HuH-7.5 (cell line): ENCODE data around the gene FXYD3.

ENCODE experiments used
- DNase-seq: peaks from one replicate; pipeline ENCODE4 v3.0.0; 2011; ENCODE audit warnings: low spot score

Gene FXYD3

DNA sequence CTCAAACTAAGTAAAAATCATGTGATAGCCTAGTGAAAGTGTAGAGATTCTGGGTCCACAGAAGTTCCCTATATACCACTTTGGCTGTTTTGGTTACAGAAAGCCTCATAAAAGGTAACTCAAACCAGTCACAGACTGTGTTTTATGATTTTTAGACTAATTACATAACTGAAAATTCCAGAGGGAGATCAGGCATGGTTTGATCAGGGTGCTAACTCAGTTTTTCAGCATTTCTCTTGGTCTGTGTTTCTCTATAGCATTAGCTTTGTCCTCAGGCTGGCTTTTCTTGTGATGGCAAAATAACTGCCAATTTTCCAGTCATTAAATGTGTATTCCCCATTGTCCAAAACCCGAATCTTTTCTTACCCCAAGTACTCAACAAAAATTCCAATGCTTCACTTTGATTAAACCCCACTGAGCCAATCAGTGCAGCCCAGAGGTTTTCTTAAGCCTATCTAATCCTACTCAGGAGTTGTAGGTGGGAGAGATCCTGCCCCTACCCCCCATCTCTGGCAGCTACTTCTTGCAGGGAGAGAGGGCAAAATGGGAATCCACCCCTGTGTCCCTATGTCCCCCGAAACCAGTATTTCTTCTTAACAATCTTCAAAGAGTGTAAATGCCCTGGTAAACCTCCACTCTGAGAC is 8.6 kb upstream of the FXYD3 start:
- no peak for DNase-seq

DNA sequence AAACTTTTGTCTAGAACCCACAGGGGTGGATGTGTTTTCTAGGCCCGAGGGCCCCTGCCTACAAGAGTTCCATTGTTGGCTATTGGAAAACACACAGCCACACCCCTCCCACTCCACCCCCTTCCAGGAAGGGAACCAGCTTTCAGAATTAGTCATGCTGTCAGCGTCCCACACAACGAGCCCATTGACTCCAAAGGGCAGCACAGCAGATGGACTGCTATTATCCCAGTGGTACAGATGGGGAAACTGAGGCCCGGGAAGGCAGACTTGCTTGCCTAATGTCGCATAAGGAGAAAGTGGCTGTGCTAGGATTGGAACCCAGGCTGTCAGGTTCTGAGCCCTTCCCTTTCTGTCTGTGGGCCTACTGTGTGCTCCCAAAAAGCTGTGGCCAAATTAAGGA is 8.1 kb upstream of the FXYD3 start:
- DNase-seq: no peak

- no peak for DNase-seq
These were observed 6.9 kb upstream of the FXYD3 start for GRCh38 chr19:35108730-35109129.

- no peak for DNase-seq
These were observed 6.1 kb upstream of the FXYD3 start for GRCh38 chr19:35109395-35110112.

DNA sequence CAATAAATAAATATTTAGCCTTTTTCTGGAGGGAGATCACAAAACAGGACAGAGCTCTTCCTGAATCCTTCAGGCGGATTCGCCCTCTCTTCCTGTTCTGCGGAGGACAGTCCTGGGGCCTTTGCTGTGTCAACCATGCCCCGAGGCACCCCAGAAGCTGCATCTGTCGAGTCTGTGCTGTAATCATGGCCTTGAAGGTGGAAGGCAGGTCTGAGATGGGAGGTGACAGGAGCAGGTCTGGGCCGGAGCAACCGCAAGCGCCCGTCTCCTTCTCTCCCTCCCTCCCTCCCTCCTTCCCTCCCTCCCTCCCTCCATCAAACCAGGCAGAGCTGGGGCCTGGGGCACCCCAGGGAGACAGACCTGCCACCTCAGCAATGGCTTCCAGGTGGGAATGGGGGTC is 4.6 kb upstream of the FXYD3 start:
- no peak for DNase-seq

DNA sequence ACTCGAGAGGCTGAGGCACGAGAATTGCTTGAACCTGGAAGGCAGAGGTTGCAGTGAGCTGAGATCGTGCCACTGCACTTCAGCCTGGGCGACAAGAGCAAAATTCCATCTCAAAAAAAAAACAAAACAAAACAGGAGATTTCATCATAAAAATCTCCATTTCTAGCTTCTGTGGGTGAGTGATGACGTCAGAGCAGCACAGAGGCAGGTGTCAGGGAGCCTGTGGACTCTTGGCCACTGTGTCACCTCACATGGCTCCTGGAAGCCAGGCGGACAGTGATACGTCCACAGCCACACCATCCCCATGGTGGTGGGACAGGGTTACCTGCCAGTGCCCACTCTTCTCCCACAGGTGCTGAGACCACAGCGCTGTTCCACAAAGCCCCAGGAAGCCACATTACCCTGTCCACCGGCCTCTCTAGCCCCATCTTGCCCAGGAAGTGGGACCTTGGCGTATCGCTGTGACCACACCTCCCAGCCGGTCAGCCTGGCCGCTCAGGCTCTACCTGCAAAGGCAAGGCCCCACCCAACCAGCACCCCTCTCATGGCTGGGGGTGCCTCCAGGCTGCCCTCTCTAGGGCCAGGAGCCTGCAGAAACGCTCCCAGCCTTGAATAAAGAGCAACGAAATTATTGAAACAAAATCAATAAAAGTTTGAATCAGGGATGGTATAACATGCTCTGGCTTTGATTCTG is 2.5 kb upstream of the FXYD3 start:
- no peak for DNase-seq

DNA sequence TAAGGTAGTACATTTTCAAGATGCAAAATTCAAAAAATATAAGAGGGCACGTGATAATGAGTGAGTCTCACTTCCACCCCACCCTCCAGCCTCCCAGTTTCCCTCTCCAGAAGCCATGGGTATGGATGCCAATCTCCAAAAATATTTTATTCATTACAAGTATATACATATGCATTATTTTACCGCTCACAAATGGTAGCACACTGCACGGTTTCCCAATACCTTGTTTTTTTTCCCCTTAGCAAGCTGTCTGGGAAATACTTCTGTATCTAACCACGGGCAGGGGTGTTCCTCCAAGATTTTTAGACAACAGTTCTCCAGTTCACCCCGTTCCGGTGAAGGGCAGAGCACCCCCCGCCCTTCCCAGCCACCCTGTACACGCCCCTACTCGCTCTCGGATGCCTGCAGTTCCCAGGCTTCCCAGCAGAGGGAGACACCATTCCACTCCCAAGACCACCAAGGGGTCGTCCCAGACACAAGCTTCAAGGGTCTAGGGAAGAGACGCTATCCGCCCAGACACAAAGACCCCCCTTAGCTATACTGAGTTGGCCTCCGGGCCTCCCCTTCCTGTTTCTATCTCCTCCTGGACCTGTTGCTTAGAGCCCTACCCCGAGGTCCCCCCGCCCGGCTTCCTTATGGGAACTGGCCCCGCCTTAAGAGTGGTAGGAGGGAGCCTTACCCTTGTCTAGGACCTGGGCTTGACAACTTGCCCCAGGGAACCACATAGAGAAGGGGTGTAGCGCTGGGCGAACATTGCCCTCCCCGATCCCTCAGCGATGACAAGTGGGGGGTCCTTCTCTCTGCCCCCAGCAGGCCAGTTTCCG is 1.1 kb upstream of the FXYD3 start:
- DNase-seq: peak; percentile 76

- no peak for DNase-seq
These were observed 614 bp downstream of the FXYD3 start for GRCh38 chr19:35116072-35116801.

DNA sequence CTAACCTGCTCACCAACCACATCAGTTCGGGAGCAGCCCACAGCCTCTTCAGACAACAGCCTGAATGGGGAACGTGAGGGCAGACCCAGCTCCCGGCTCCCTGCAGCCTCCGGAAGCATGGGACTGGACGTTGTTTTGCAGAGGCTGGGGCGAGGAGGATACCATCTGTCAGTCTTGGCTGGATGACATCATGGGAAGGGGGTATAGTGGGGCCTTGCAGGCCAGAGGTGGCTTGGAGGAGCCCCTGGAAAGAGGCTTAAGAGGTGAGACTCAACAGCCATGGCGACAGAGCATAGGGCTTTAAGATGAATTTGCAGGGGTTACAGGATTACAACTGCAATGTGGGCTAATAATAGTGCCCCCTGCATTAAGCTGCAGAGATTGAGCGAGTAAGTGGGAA is 1.5 kb downstream of the FXYD3 start:
- no peak for DNase-seq

DNA sequence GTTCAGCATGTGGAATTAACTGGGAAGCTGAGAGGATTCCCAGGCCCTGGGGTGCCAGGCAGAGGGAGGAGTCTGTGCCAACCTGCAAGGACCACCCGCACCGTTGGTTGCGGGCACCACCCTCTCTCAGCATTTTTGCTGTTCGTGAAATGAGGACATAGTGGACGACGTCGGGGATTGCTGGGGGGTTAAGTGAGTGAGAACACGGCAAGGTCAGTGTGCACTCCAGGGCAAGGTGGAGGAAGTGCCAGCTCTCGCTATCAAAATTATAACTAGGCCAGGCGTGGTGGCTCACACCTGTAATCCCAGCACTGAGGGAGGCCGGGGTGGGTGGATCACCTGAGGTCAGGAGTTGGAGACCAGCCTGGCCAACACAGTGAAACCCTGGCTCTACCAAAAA is 2.2 kb downstream of the FXYD3 start:
- DNase-seq: no peak

- DNase-seq: no peak
These were observed 2.8 kb downstream of the FXYD3 start for GRCh38 chr19:35118268-35119020.

GRCh38 chr19:35119091-35119490 is 3.5 kb downstream of the FXYD3 start:
- DNase-seq: no peak

DNA sequence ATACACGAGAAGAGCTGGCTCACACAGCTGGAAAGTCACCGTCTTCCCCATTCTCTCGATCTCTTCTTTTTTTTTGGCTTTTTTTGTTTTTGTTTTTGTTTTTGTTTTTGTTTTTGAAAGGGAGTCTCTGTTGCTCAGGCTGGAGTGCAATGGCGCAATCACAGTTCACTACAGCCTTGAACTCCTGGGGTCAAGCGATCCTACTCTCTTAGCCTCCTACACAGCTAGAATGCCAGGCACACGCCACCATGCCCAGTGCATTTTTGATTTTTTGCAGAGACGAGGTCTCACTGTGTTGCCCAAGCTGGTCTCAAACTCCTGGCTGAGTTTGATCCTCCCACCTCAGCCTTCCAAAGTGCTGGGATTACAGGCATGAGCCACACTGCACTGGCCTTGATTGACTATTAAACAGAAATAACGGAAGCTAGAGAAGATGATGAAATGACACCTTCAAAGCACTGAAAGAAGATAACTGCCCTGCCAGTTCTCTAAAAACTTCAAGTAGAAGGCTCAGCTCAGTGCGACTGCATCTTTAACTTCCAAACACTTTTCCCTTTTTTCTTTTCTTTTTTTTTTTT is 4.0 kb downstream of the FXYD3 start:
- DNase-seq: no peak

- DNase-seq: no peak
These were observed 4.9 kb downstream of the FXYD3 start for GRCh38 chr19:35120492-35120891.

GRCh38 chr19:35120898-35121297 is 5.3 kb downstream of the FXYD3 start:
- DNase-seq: no peak

- DNase-seq: no peak
These were observed 7.3 kb downstream of the FXYD3 start for GRCh38 chr19:35122687-35123551.

DNA sequence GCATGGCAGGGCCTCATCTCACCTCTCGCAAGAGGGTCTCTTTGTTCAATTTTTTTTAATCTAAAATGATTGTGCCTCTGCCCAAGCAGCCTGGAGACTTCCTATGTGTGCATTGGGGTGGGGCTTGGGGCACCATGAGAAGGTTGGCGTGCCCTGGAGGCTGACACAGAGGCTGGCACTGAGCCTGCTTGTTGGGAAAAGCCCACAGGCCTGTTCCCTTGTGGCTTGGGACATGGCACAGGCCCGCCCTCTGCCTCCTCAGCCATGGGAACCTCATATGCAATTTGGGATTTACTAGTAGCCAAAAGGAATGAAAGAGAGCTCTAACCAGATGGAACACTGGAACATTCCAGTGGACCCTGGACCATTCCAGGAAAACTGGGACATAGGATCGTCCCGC is 8.0 kb downstream of the FXYD3 start:
- no peak for DNase-seq

DNA sequence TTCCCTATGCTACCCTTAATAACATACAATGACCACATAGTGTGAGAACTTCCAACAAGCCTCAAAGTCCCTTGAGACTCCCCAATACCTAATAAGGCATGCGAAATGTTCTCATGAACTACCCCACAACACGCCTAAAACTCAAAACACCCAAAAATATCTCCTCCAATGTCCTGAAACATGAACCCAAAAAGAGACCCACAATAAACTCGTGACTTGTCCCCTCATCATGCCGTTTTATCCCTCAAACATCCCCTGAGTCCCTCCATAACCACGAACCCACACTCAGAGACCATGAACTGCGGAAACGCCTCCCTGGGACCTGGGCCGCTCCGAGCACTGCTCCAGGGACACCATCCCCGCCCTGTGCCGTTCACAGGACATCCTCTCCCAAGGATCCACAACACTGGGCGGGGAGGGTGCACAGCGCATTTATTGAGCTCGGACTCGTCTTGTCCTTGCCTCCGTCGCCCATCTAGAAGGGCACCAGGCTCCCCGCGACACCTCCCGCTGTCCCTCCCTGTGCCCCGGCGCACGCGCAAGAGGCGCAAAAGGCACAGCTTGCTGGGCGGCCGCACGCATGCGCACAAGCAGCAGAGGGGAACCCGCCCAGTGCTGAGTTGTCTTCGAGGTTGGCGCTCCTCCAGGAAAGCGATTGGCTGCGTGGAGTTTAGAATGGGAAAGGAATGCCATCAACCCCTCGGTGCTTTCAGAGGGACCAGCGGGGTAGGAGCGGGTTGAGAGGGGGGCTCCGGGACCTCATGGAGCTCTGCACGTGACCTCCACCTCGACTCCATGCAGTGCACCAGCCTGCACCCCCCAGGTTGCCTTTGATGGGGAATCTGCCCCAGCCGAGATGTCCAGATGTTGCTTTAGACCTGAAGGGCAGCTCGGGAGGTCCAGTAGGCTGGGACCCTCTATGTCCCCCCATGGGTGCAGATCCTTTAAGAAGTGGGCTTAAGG is 8.8 kb downstream of the FXYD3 start:
- no peak for DNase-seq
